T-helper 1 cell treated with Interleukin-12 subunit alpha and Interleukin-12 subunit beta and Interleukin-4 antibody, amounts not matched to agents 30 μg/mL and 1 μg/mL, for 36 hours (primary cell): Measurements from ENCODE around the gene SCAMP2.

Experiments
- H3K27ac Mint-ChIP-seq: one replicate; pipeline ENCODE4 v1.8.0; 2021; ENCODE audit warnings: mild to moderate bottlenecking, mixed read lengths
- H3K27me3 Mint-ChIP-seq: one replicate; pipeline ENCODE4 v1.8.0; 2021; ENCODE audit warnings: low read depth, mixed read lengths
- H3K36me3 Mint-ChIP-seq: one replicate; pipeline ENCODE4 v1.8.0; 2021; ENCODE audit warnings: low read depth, mixed read lengths
- H3K4me1 Mint-ChIP-seq: one replicate; pipeline ENCODE4 v1.8.0; 2021; ENCODE audit warnings: low read depth, mixed read lengths
- H3K4me3 Mint-ChIP-seq: one replicate; pipeline ENCODE4 v1.8.0; 2021; ENCODE audit warnings: mild to moderate bottlenecking, moderate library complexity, mixed read lengths
- H3K9me3 Mint-ChIP-seq: one replicate; pipeline ENCODE4 v1.8.0; 2021; ENCODE audit warnings: mixed read lengths

Gene SCAMP2

GRCh38 chr15:74863239-74864056, 9.7 kb downstream of the SCAMP2 start:
- Mint-ChIP-seq H3K36me3 (peaks cover 33% of the 10 kb centered on the region), H3K9me3 (no peaks in the 10 kb centered on the region), H3K4me1 (peaks cover 43% of the 10 kb centered on the region), H3K27me3 (no peaks in the 10 kb centered on the region), H3K4me3 (peak overlapping the region; percentile 5), H3K27ac (peak overlapping the region; percentile 67)

GRCh38 chr15:74858369-74858740, 14.8 kb downstream of the SCAMP2 start:
- H3K4me1 Mint-ChIP-seq: peaks cover 25% of the 10 kb centered on the region
- H3K4me3 Mint-ChIP-seq: no peak overlapping the region
- H3K9me3 Mint-ChIP-seq: no peaks in the 10 kb centered on the region

GRCh38 chr15:74857671-74858368, 15.3 kb downstream of the SCAMP2 start:
- Mint-ChIP-seq H3K4me3 (no peak overlapping the region), H3K27ac (peak overlapping the region; percentile 69)

More at GRCh38 chr15:74858369-74858740, 14.8 kb downstream of the SCAMP2 start:
- Mint-ChIP-seq H3K27ac (peak overlapping the region; percentile 69), H3K36me3 (peaks cover 8% of the 10 kb centered on the region), H3K27me3 (no peaks in the 10 kb centered on the region)

GRCh38 chr15:74857082-74857655, 16.0 kb downstream of the SCAMP2 start:
- Mint-ChIP-seq H3K36me3 (peaks cover 12% of the 10 kb centered on the region), H3K4me3 (no peak overlapping the region), H3K4me1 (peaks cover 25% of the 10 kb centered on the region), H3K27ac (peak overlapping the region; percentile 82), H3K27me3 (no peaks in the 10 kb centered on the region), H3K9me3 (no peaks in the 10 kb centered on the region)

More at GRCh38 chr15:74857671-74858368, 15.3 kb downstream of the SCAMP2 start:
- Mint-ChIP-seq H3K4me1 (peaks cover 25% of the 10 kb centered on the region), H3K27me3 (no peaks in the 10 kb centered on the region), H3K36me3 (peaks cover 10% of the 10 kb centered on the region), H3K9me3 (no peaks in the 10 kb centered on the region)

GRCh38 chr15:74856537-74856936, 16.6 kb downstream of the SCAMP2 start:
- no peaks in the 10 kb centered on the region for H3K9me3 Mint-ChIP-seq
- H3K36me3 Mint-ChIP-seq: peaks cover 16% of the 10 kb centered on the region
- H3K4me3 Mint-ChIP-seq: no peak overlapping the region
- H3K27ac Mint-ChIP-seq: no peak overlapping the region
- H3K27me3 Mint-ChIP-seq: no peaks in the 10 kb centered on the region
- peaks cover 25% of the 10 kb centered on the region for H3K4me1 Mint-ChIP-seq

- Mint-ChIP-seq H3K9me3 (no peaks in the 10 kb centered on the region), H3K27me3 (no peaks in the 10 kb centered on the region), H3K4me3 (no peak overlapping the region), H3K4me1 (peaks cover 25% of the 10 kb centered on the region), H3K36me3 (peaks cover 20% of the 10 kb centered on the region), H3K27ac (no peak overlapping the region)
These were observed 17.3 kb downstream of the SCAMP2 start for GRCh38 chr15:74855857-74856256.

GRCh38 chr15:74854453-74855022, 18.6 kb downstream of the SCAMP2 start:
- Mint-ChIP-seq H3K9me3 (no peaks in the 10 kb centered on the region), H3K36me3 (peaks cover 24% of the 10 kb centered on the region), H3K4me3 (no peak overlapping the region), H3K27ac (no peak overlapping the region), H3K27me3 (no peaks in the 10 kb centered on the region), H3K4me1 (peaks cover 25% of the 10 kb centered on the region)

- Mint-ChIP-seq H3K27ac (no peak overlapping the region), H3K27me3 (no peaks in the 10 kb centered on the region), H3K4me1 (peaks cover 8% of the 10 kb centered on the region), H3K36me3 (peaks cover 33% of the 10 kb centered on the region), H3K9me3 (no peaks in the 10 kb centered on the region), H3K4me3 (no peak overlapping the region)
These were observed 21.2 kb downstream of the SCAMP2 start for GRCh38 chr15:74851960-74852359.

GRCh38 chr15:74850393-74850792, 22.8 kb downstream of the SCAMP2 start:
- Mint-ChIP-seq H3K27ac (no peak overlapping the region), H3K4me3 (no peak overlapping the region), H3K36me3 (peaks cover 40% of the 10 kb centered on the region), H3K4me1 (peaks cover 10% of the 10 kb centered on the region), H3K9me3 (no peaks in the 10 kb centered on the region), H3K27me3 (no peaks in the 10 kb centered on the region)

GRCh38 chr15:74847432-74847831, 25.7 kb downstream of the SCAMP2 start:
- Mint-ChIP-seq H3K9me3 (no peaks in the 10 kb centered on the region), H3K27me3 (no peaks in the 10 kb centered on the region), H3K4me3 (no peak overlapping the region), H3K36me3 (peaks cover 45% of the 10 kb centered on the region), H3K27ac (no peak overlapping the region), H3K4me1 (peaks cover 28% of the 10 kb centered on the region)

- H3K9me3 Mint-ChIP-seq: no peaks in the 10 kb centered on the region
- peaks cover 40% of the 10 kb centered on the region for H3K36me3 Mint-ChIP-seq
- peak overlapping the region; percentile 62 for H3K4me3 Mint-ChIP-seq
- H3K4me1 Mint-ChIP-seq: peaks cover 42% of the 10 kb centered on the region
- H3K27me3 Mint-ChIP-seq: no peaks in the 10 kb centered on the region
- peak overlapping the region; percentile 92 for H3K27ac Mint-ChIP-seq
These were observed 27.6 kb downstream of the SCAMP2 start for GRCh38 chr15:74845581-74845980.

- Mint-ChIP-seq H3K4me3 (peak overlapping the region; percentile 62), H3K27ac (peak overlapping the region; percentile 92), H3K27me3 (no peaks in the 10 kb centered on the region), H3K9me3 (no peaks in the 10 kb centered on the region), H3K4me1 (peaks cover 42% of the 10 kb centered on the region), H3K36me3 (peaks cover 40% of the 10 kb centered on the region)
These were observed 28.0 kb downstream of the SCAMP2 start for GRCh38 chr15:74845208-74845568.

- Mint-ChIP-seq H3K4me3 (peak overlapping the region; percentile 62), H3K27ac (peak overlapping the region; percentile 92), H3K9me3 (no peaks in the 10 kb centered on the region), H3K27me3 (no peaks in the 10 kb centered on the region), H3K4me1 (peaks cover 42% of the 10 kb centered on the region), H3K36me3 (peaks cover 36% of the 10 kb centered on the region)
These were observed 28.6 kb downstream of the SCAMP2 start for GRCh38 chr15:74844319-74845207.

- peaks cover 37% of the 10 kb centered on the region for H3K36me3 Mint-ChIP-seq
- peaks cover 42% of the 10 kb centered on the region for H3K4me1 Mint-ChIP-seq
- H3K9me3 Mint-ChIP-seq: no peaks in the 10 kb centered on the region
- no peaks in the 10 kb centered on the region for H3K27me3 Mint-ChIP-seq
- H3K4me3 Mint-ChIP-seq: peak overlapping the region; percentile 89
- H3K27ac Mint-ChIP-seq: peak overlapping the region; percentile 84
These were observed 29.3 kb downstream of the SCAMP2 start for GRCh38 chr15:74843891-74844299.
